Measurements from ENCODE around the gene DMBX1. TPM values are rescaled to one million over a fixed set of nuclear protein-coding genes. Genes with fewer than 3 reads are reported as not detected.

Gene DMBX1
- total RNA-seq, 4 donors from 2014 or later, result 0.12 to 0.51 (median 0.42) TPM; not detected in 1

GRCh38 chr1:46495778-46496177 is 6.1 kb downstream of the DMBX1 start:
- DNase-seq (ENCODE audit: low spot score in 2 of 2), result no peak
- H3K4me3 ChIP-seq (ENCODE audit: low read depth, poor library complexity, severe bottlenecking), result no peak overlapping the region
- intact Hi-C loops (cut with DNase I; ENCODE audit: low total_unique reads), result no loop called here
- 90 to 98% methylated on average over 2 of the region's 2 CpGs for WGBS, 2 donors
- no peak for TF ChIP-seq CTCF (IDR thresholded peaks at IDR 0.05)
- no peak for TF ChIP-seq POLR2A (IDR thresholded peaks at IDR 0.05)

- DNase-seq (ENCODE audit: low spot score in 2 of 2), result no peak
- intact Hi-C loops (cut with DNase I; ENCODE audit: low total_unique reads), result no loop called here
- TF ChIP-seq CTCF (IDR thresholded peaks at IDR 0.05) (no peak), POLR2A (IDR thresholded peaks at IDR 0.05) (no peak)
- 67 to 72% methylated on average over 6 of the region's 6 CpGs for WGBS, 2 donors
- no peak overlapping the region for H3K4me3 ChIP-seq (ENCODE audit: low read depth, poor library complexity, severe bottlenecking)
Measured at GRCh38 chr1:46496505-46496904, 6.9 kb downstream of the DMBX1 start.

- 79 to 84% methylated on average over 3 of the region's 3 CpGs for WGBS, 2 donors
- intact Hi-C loops (cut with DNase I; ENCODE audit: low total_unique reads), result no loop called here
- no peak overlapping the region for H3K4me3 ChIP-seq (ENCODE audit: low read depth, poor library complexity, severe bottlenecking)
- TF ChIP-seq CTCF (IDR thresholded peaks at IDR 0.05) (no peak), POLR2A (IDR thresholded peaks at IDR 0.05) (no peak)
- no peak for DNase-seq (ENCODE audit: low spot score in 2 of 2)
Measured at GRCh38 chr1:46497020-46497419, 7.4 kb downstream of the DMBX1 start.

DNA sequence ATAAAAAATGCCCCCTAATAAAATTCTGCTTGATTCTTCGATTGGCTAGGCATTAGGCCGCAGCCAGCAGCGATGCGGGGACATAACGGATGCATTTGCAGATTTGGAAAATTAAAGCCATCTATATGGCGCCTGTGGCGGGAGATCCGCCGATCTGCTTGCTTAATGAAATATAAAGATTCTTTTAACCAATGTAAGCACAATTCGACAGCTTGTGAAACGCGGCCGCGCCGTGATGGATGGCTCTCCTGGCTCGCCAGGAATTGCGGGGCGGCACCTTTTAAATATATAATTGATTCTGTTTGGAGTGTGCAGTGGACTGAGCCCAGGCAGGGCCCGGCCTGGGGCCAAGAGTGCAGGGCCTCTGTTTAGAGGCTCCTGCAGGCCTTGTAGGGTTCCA is 8.0 kb downstream of the DMBX1 start:
- intact Hi-C loops (cut with DNase I; ENCODE audit: low total_unique reads), result no loop called here

DNA sequence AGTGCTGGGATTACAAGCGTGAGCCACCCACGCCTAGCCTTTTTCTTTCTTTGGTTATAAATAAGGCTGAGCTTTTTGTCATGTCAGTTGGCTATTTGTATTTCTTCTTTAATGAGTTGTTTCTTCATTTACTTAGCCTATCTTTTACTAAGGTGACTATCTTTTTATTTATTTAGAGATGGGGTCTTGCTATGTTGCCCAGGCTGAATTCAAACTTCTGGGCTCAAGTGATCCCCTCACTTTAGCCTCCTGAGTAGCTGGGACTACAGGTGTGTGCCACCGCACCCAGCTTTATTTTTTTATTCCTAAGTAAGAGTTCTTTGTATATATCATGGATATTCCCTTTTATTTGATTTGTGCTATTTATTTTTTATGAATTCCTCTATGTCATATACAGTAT is 11.9 kb downstream of the DMBX1 start:
- DNase-seq (ENCODE audit: low spot score in 2 of 2), result no peak
- no peak for TF ChIP-seq CTCF (IDR thresholded peaks at IDR 0.05)
- 87 to 92% methylated on average over 3 of the region's 3 CpGs for WGBS, 2 donors
- intact Hi-C loops (cut with DNase I; ENCODE audit: low total_unique reads), result no loop called here
- H3K4me3 ChIP-seq (ENCODE audit: low read depth, poor library complexity, severe bottlenecking), result no peak overlapping the region

More for the DNA sequence above, 8.0 kb downstream of the DMBX1 start:
- no peak for DNase-seq (ENCODE audit: low spot score in 2 of 2)
- WGBS, 2 donors, result 92 to 93% methylated on average over 19 of the region's 19 CpGs
- TF ChIP-seq CTCF (IDR thresholded peaks at IDR 0.05), result no peak
- no peak for TF ChIP-seq POLR2A (IDR thresholded peaks at IDR 0.05)
- H3K4me3 ChIP-seq (ENCODE audit: low read depth, poor library complexity, severe bottlenecking), result no peak overlapping the region

DNA sequence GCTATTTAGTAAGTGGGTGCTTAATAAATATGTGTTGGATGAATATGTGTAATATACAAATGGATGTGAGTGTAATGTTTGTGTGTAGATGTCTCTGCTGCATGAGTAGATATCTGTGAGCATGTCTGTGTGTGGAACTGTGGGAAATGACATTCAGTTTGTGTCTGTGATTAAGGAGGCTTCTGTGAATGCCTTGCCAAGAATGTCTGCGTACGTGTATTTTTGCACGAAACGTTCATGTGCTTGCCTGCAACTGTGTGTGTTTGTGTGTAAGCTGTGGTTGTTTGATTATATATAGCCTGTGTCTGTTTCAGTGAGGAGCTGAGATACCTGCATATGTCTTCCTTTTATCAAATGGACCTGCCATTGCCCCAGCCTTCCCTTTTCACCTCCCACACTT is 13.8 kb downstream of the DMBX1 start:
- 65 to 73% methylated on average over 4 of the region's 4 CpGs for WGBS, 2 donors
- H3K4me3 ChIP-seq (ENCODE audit: low read depth, poor library complexity, severe bottlenecking), result no peak overlapping the region
- intact Hi-C loops (cut with DNase I; ENCODE audit: low total_unique reads), result no loop called here
- TF ChIP-seq POLR2A (IDR thresholded peaks at IDR 0.05) (no peak), CTCF (IDR thresholded peaks at IDR 0.05) (no peak)
- DNase-seq (ENCODE audit: low spot score in 2 of 2), result no peak

All from lower leg skin (tissue), 4 donors.